ENCODE data around the gene USP48. TPM values are rescaled to one million over a fixed set of nuclear protein-coding genes. Genes with fewer than 3 reads are reported as not detected.

USP48 gene
- total and polyA plus RNA-seq, 5 donors from 2014 or later, result 31.3 to 126 (median 39.2) TPM

GRCh38 chr1:21672478-21673276 is 110.3 kb downstream of the USP48 start:
- Mint-ChIP-seq H3K36me3 (peaks cover 7% of the 10 kb centered on the region), H3K9me3 (no peaks in the 10 kb centered on the region), H3K4me1 (peaks cover 0 to 13% (median 0%) of the 10 kb centered on the region in 4 donors), H3K4me3 (peak overlapping the region in 1 of 4 donors; percentile 47), H3K27ac (no peak overlapping the region), H3K27me3 (peaks cover 28% of the 10 kb centered on the region)
- Histone ChIP-seq H3K27ac (ENCODE audit: insufficient read depth, low read length, poor library complexity, severe bottlenecking) (no peak overlapping the region), H3K27me3 (ENCODE audit: control insufficient read depth, insufficient read depth, low read length) (peaks cover 5% of the 10 kb centered on the region), H3K9me3 (ENCODE audit: control insufficient read depth in 2 of 2, low read length in 2 of 2) (no peaks in the 10 kb centered on the region), H3K4me1 (ENCODE audit: control insufficient read depth, insufficient read depth, low read length, poor library complexity, severe bottlenecking) (peaks cover 21% of the 10 kb centered on the region), H3K36me3 (ENCODE audit: control insufficient read depth, insufficient read depth, low read length) (peaks cover under 1% of the 10 kb centered on the region), H3K4me3 (ENCODE audit: low read depth, low read length) (no peak overlapping the region)
- DNase-seq, result no peak
- no peak for ATAC-seq (ENCODE audit: low read depth in 2 of 2)

GRCh38 chr1:21671915-21672314 is 111.0 kb downstream of the USP48 start:
- Mint-ChIP-seq H3K9me3 (no peaks in the 10 kb centered on the region), H3K4me3 (peak overlapping the region in 1 of 4 donors; percentile 47), H3K36me3 (peaks cover 3% of the 10 kb centered on the region), H3K27ac (no peak overlapping the region), H3K4me1 (peaks cover 0 to 13% (median 0%) of the 10 kb centered on the region in 4 donors), H3K27me3 (peaks cover 36% of the 10 kb centered on the region)
- Histone ChIP-seq H3K27me3 (ENCODE audit: control insufficient read depth, insufficient read depth, low read length) (peaks cover 7% of the 10 kb centered on the region), H3K27ac (ENCODE audit: insufficient read depth, low read length, poor library complexity, severe bottlenecking) (no peak overlapping the region), H3K9me3 (ENCODE audit: control insufficient read depth in 2 of 2, low read length in 2 of 2) (no peaks in the 10 kb centered on the region), H3K4me1 (ENCODE audit: control insufficient read depth, insufficient read depth, low read length, poor library complexity, severe bottlenecking) (peaks cover 21% of the 10 kb centered on the region), H3K36me3 (ENCODE audit: control insufficient read depth, insufficient read depth, low read length) (no peaks in the 10 kb centered on the region), H3K4me3 (ENCODE audit: low read depth, low read length) (no peak overlapping the region)
- no peak for ATAC-seq (ENCODE audit: low read depth in 2 of 2)
- DNase-seq, result no peak

GRCh38 chr1:21670956-21671902 is 111.7 kb downstream of the USP48 start:
- peaks cover 21% of the 10 kb centered on the region for H3K4me1 ChIP-seq (ENCODE audit: control insufficient read depth, insufficient read depth, low read length, poor library complexity, severe bottlenecking)
- no peaks in the 10 kb centered on the region for H3K36me3 ChIP-seq (ENCODE audit: control insufficient read depth, insufficient read depth, low read length)
- Mint-ChIP-seq H3K27me3 (peaks cover 43% of the 10 kb centered on the region), H3K9me3 (no peaks in the 10 kb centered on the region), H3K4me1 (peaks cover 0 to 13% (median 0%) of the 10 kb centered on the region in 4 donors), H3K27ac (no peak overlapping the region), H3K36me3 (no peaks in the 10 kb centered on the region), H3K4me3 (peak overlapping the region in 2 of 4 donors; percentile 23 to 62)
- ATAC-seq (ENCODE audit: low read depth in 2 of 2) (no peak), DNase-seq (no peak)
- no peak overlapping the region for H3K27ac ChIP-seq (ENCODE audit: insufficient read depth, low read length, poor library complexity, severe bottlenecking)
- H3K9me3 ChIP-seq (ENCODE audit: control insufficient read depth in 2 of 2, low read length in 2 of 2), result no peaks in the 10 kb centered on the region
- peaks cover 7% of the 10 kb centered on the region for H3K27me3 ChIP-seq (ENCODE audit: control insufficient read depth, insufficient read depth, low read length)
- no peak overlapping the region for H3K4me3 ChIP-seq (ENCODE audit: low read depth, low read length)

- DNase-seq (no peak), ATAC-seq (ENCODE audit: low read depth in 2 of 2) (no peak)
- H3K27ac ChIP-seq (ENCODE audit: insufficient read depth, low read length, poor library complexity, severe bottlenecking), result no peak overlapping the region
- Mint-ChIP-seq H3K36me3 (no peaks in the 10 kb centered on the region), H3K27ac (no peak overlapping the region), H3K4me1 (peaks cover 0 to 13% (median 0%) of the 10 kb centered on the region in 4 donors), H3K9me3 (no peaks in the 10 kb centered on the region), H3K4me3 (peak overlapping the region; percentile 23 to 85 (median 79)), H3K27me3 (peaks cover 50% of the 10 kb centered on the region)
- H3K27me3 ChIP-seq (ENCODE audit: control insufficient read depth, insufficient read depth, low read length), result peaks cover 7% of the 10 kb centered on the region
- no peaks in the 10 kb centered on the region for H3K36me3 ChIP-seq (ENCODE audit: control insufficient read depth, insufficient read depth, low read length)
- no peak overlapping the region for H3K4me3 ChIP-seq (ENCODE audit: low read depth, low read length)
- no peaks in the 10 kb centered on the region for H3K9me3 ChIP-seq (ENCODE audit: control insufficient read depth in 2 of 2, low read length in 2 of 2)
- peaks cover 21% of the 10 kb centered on the region for H3K4me1 ChIP-seq (ENCODE audit: control insufficient read depth, insufficient read depth, low read length, poor library complexity, severe bottlenecking)
Observed at GRCh38 chr1:21670059-21670881, 112.7 kb downstream of the USP48 start.

- H3K27me3 Mint-ChIP-seq, result peaks cover 54% of the 10 kb centered on the region
- Histone ChIP-seq H3K4me1 (ENCODE audit: control insufficient read depth, insufficient read depth, low read length, poor library complexity, severe bottlenecking) (peaks cover 21% of the 10 kb centered on the region), H3K4me3 (ENCODE audit: low read depth, low read length) (peak within 1 kb of the TSS; percentile 57), H3K9me3 (ENCODE audit: control insufficient read depth in 2 of 2, low read length in 2 of 2) (no peaks in the 10 kb centered on the region), H3K36me3 (ENCODE audit: control insufficient read depth, insufficient read depth, low read length) (no peaks in the 10 kb centered on the region), H3K27me3 (ENCODE audit: control insufficient read depth, insufficient read depth, low read length) (peaks cover 10% of the 10 kb centered on the region), H3K27ac (ENCODE audit: insufficient read depth, low read length, poor library complexity, severe bottlenecking) (no peak within 1 kb of the TSS)
- DNase-seq (peak in 1 of 3 donors; percentile 28), ATAC-seq (ENCODE audit: low read depth in 2 of 2) (peak; percentile 60 to 62)
- peaks cover 0 to 13% (median 0%) of the 10 kb centered on the region in 4 donors for H3K4me1 Mint-ChIP-seq
- no peaks in the 10 kb centered on the region for H3K36me3 Mint-ChIP-seq
- peak within 1 kb of the TSS; percentile 23 to 85 (median 79) for H3K4me3 Mint-ChIP-seq
- no peaks in the 10 kb centered on the region for H3K9me3 Mint-ChIP-seq
- peak within 1 kb of the TSS in 1 of 3 donors; percentile 38 for H3K27ac Mint-ChIP-seq
Observed at GRCh38 chr1:21669258-21670058, 113.5 kb downstream of the USP48 start, which contains the start of gene RAP1GAP. Gene RAP1GAP, minus strand, starts transcription at chr1:21669357. Its CDS starts 49,325 bp downstream, at chr1:21620032.

- H3K36me3 Mint-ChIP-seq, result no peaks in the 10 kb centered on the region
- no peaks in the 10 kb centered on the region for H3K9me3 Mint-ChIP-seq
- peak overlapping the region in 1 of 4 donors; percentile 10 for H3K4me3 Mint-ChIP-seq
- peaks cover 0 to 13% (median 0%) of the 10 kb centered on the region in 4 donors for H3K4me1 Mint-ChIP-seq
- peaks cover 60% of the 10 kb centered on the region for H3K27me3 Mint-ChIP-seq
- Histone ChIP-seq H3K27ac (ENCODE audit: insufficient read depth, low read length, poor library complexity, severe bottlenecking) (no peak overlapping the region), H3K4me3 (ENCODE audit: low read depth, low read length) (no peak overlapping the region), H3K9me3 (ENCODE audit: control insufficient read depth in 2 of 2, low read length in 2 of 2) (no peaks in the 10 kb centered on the region), H3K4me1 (ENCODE audit: control insufficient read depth, insufficient read depth, low read length, poor library complexity, severe bottlenecking) (peaks cover 21% of the 10 kb centered on the region), H3K36me3 (ENCODE audit: control insufficient read depth, insufficient read depth, low read length) (no peaks in the 10 kb centered on the region), H3K27me3 (ENCODE audit: control insufficient read depth, insufficient read depth, low read length) (peaks cover 10% of the 10 kb centered on the region)
- DNase-seq (no peak), ATAC-seq (ENCODE audit: low read depth in 2 of 2) (no peak)
- no peak overlapping the region for H3K27ac Mint-ChIP-seq
Observed at GRCh38 chr1:21668951-21669257, 114.0 kb downstream of the USP48 start.
